Lung (tissue), 12 donors: ENCODE data around the gene LRP2. TPM values are rescaled to one million over a fixed set of nuclear protein-coding genes. Genes with fewer than 3 reads are reported as not detected.

Experiments used
- ATAC-seq: fragments of 200-7000 bp; cut with Tn5 transposase; one replicate; pipeline ENCODE4 v1.9.1; 2020; ENCODE audit warnings: moderate number of reproducible peaks; ENCODE audit not compliant: insufficient read depth, low FRiP score
- DNase-seq, 3 donors: peaks; one replicate each; pipeline ENCODE4 v3.0.0-alpha.2; 2013 to 2017
- H3K27ac ChIP-seq, 2 donors: one replicate each; pipeline ENCODE4 v1.5.1; 2013; ENCODE audit warnings: mild to moderate bottlenecking in 2 of 2, moderate library complexity in 2 of 2, control low read depth in 1 of 2, inconsistent platforms in 1 of 2, low read depth in 1 of 2, low read length in 1 of 2
- H3K27me3 ChIP-seq, 3 donors: one replicate each; pipeline ENCODE4 v1.5.1; 2013; ENCODE audit warnings: low read length in 2 of 3; ENCODE audit not compliant: control insufficient read depth in 3 of 3, insufficient read depth in 3 of 3
- H3K36me3 ChIP-seq, 4 donors: one replicate each; pipeline ENCODE4 v1.5.1; 2013; ENCODE audit warnings: low read length in 4 of 4, mild to moderate bottlenecking in 1 of 4, moderate library complexity in 1 of 4; ENCODE audit not compliant: control insufficient read depth in 4 of 4, insufficient read depth in 4 of 4
- H3K4me1 ChIP-seq, 5 donors: one replicate each; pipeline ENCODE4 v1.5.1; 2013; ENCODE audit warnings: low read length in 5 of 5, mild to moderate bottlenecking in 2 of 5, moderate library complexity in 1 of 5; ENCODE audit not compliant: control insufficient read depth in 5 of 5, insufficient read depth in 5 of 5
- H3K4me3 ChIP-seq: one replicate; pipeline ENCODE4 v1.5.1; 2013; ENCODE audit warnings: mild to moderate bottlenecking, control low read depth, moderate library complexity
- H3K9ac ChIP-seq, 2 donors: one replicate each; pipeline ENCODE4 v1.5.1; 2013; ENCODE audit warnings: low read length in 2 of 2, control low read depth in 1 of 2; ENCODE audit not compliant: insufficient read depth in 1 of 2
- H3K9me3 ChIP-seq, 4 donors: one replicate each; pipeline ENCODE4 v1.5.1; 2013; ENCODE audit warnings: low read length in 3 of 4, mild to moderate bottlenecking in 1 of 4, moderate library complexity in 1 of 4; ENCODE audit not compliant: control insufficient read depth in 4 of 4, insufficient read depth in 3 of 4
- WGBS, 2 donors: extraction: QIAGEN DNeasy Blood & Tissue Kit; methylation state at CpG; one replicate each; pipeline ENCODE4 v1.1.7; 2013; 5-methylcytosine and 5-hydroxymethylcytosine counted together
- polyA plus RNA-seq, 2 donors: library from polyadenylated mRNA; stranded (reverse); fragments of 200-250 nt; gene quantifications; one replicate each; pipeline ENCODE4 v1.2.1, GENCODE V29; 2013
- total RNA-seq, 2 donors: library from RNA; depleted of rRNA in 1 of 2; stranded (reverse); fragments of >200 nt in 1 of 2; gene quantifications; one replicate each; pipeline ENCODE4 v1.2.1, GENCODE V29; 2014 to 2021
- TF ChIP-seq, protein P1 (sequence below): IDR thresholded peaks from 2 replicates; pipeline ENCODE4 v1.5.1; 2012; ENCODE audit warnings: mild to moderate bottlenecking; ENCODE audit errors: control extremely low read depth, extremely low read depth
- donor health status: control.
- donor health status: control.
- donor health status: Bipolar disorder and iron deficiency.
- donor health status: healthy.
- donor health status: DM: yes; HTN: yes; CAD: no.

LRP2 gene
- total and polyA plus RNA-seq, 4 donors: 2.4 to 39.5 (median 15.8) TPM

DNA sequence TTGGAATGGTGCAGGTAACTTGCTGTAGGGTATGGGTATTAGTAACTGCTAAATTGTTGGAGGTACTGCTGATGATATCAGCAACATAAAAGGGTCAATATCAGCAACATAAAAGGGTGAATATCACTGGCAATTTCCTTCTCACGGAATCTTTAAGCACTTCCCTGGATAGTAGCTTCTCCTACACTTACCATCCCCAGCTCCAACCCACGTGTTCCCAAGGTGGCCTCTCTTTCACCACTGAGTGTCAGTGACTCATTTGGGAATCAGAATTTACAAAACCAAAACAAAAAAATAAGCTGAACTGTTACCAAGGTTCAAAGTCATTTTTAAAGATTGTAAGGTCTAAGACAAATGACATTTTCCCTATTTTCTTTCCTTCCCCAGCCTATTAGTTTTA, 70.8 kb downstream of the LRP2 start:
- Histone ChIP-seq H3K4me3 (no peak overlapping the region), H3K27me3 (no peaks in the 10 kb centered on the region), H3K9ac (no peak overlapping the region), H3K9me3 (peaks cover 0 to 2% (median 0%) of the 10 kb centered on the region in 4 donors), H3K4me1 (no peaks in the 10 kb centered on the region), H3K27ac (no peak overlapping the region), H3K36me3 (no peaks in the 10 kb centered on the region)
- 46 to 66% methylated on average over 2 of the region's 2 CpGs for WGBS, 2 donors
- TF ChIP-seq, protein P1, sequence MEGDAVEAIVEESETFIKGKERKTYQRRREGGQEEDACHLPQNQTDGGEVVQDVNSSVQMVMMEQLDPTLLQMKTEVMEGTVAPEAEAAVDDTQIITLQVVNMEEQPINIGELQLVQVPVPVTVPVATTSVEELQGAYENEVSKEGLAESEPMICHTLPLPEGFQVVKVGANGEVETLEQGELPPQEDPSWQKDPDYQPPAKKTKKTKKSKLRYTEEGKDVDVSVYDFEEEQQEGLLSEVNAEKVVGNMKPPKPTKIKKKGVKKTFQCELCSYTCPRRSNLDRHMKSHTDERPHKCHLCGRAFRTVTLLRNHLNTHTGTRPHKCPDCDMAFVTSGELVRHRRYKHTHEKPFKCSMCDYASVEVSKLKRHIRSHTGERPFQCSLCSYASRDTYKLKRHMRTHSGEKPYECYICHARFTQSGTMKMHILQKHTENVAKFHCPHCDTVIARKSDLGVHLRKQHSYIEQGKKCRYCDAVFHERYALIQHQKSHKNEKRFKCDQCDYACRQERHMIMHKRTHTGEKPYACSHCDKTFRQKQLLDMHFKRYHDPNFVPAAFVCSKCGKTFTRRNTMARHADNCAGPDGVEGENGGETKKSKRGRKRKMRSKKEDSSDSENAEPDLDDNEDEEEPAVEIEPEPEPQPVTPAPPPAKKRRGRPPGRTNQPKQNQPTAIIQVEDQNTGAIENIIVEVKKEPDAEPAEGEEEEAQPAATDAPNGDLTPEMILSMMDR: no peak
- no peak for DNase-seq
- ATAC-seq: no peak

DNA sequence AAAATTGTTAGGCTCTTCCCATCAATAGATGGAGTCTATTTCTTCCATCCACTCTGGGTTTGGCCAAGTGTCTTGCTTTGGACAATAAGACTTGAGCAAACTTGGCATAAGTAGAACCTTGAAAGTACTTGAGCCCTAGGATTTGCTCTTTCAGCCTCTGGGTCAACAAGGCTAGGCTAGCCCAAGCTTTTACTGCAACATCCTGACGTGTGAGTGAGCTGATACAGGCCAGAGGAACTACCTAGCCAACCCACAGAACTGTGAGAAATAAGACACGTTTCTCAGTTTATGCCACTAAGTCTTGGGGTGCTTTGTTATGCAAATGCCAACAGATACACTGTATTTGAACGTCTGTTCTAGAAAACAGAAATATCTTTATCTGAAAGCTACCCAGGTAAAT, 71.9 kb downstream of the LRP2 start:
- ATAC-seq (no peak), DNase-seq (no peak)
- peaks cover 0 to 2% (median 0%) of the 10 kb centered on the region in 4 donors for H3K9me3 ChIP-seq
- no peaks in the 10 kb centered on the region for H3K4me1 ChIP-seq
- H3K9ac ChIP-seq: no peak overlapping the region
- TF ChIP-seq, protein P1: no peak
- H3K27ac ChIP-seq: no peak overlapping the region
- H3K4me3 ChIP-seq: no peak overlapping the region
- WGBS, 2 donors: 46 to 71% methylated on average over 3 of the region's 3 CpGs
- H3K36me3 ChIP-seq: no peaks in the 10 kb centered on the region
- H3K27me3 ChIP-seq: no peaks in the 10 kb centered on the region

DNA sequence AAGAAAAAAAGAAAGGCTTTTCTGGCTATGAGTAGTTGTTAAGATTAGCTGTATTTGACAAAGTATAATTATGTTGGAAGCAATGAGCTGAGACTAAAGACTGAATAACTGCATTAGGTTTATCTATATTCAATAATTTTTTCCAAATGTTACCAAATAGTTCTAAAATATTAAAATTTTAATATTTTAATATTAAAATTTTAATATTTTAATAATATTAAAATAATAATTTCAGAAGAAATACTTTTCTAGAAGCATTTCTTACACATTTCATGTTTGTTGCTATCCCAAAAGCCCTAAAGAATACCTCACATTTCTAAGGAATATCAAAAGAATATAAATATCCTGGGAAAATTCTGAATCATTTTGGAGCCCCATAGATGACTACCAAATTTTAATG, 74.7 kb downstream of the LRP2 start:
- DNase-seq (no peak), ATAC-seq (no peak)
- Histone ChIP-seq H3K27me3 (no peaks in the 10 kb centered on the region), H3K36me3 (no peaks in the 10 kb centered on the region), H3K4me3 (no peak overlapping the region), H3K9ac (no peak overlapping the region), H3K4me1 (no peaks in the 10 kb centered on the region), H3K27ac (no peak overlapping the region), H3K9me3 (peaks cover 0 to 2% (median 0%) of the 10 kb centered on the region in 4 donors)
- TF ChIP-seq, protein P1: no peak

DNA sequence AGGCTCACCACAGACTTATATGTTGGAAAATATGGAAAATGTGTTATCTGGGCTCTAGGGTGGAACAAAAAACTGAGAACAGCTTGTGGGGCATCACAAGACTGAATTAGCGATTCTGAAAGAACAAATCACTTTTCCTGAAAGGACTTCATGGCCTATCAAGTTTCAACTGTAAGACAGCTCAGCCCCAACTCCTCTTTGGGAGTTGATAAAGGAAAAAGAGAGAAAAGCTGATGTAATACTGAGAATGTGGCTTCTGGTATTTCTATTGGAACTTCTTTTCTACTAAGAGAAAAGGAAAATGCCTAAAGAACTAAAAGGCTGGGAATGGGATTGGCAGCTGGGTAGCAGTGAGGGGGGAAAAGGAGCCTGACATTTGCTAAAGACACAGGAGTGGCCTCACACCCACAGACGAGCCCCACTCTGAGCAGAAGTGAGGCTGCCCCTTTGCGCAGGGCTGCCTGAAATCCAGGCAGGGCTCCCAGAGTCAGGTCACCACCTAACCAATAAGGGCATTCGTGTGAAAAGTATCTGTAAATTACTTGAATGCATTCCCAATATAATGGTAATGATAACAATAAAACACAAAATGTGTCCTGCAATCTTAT, 75.6 kb downstream of the LRP2 start:
- Histone ChIP-seq H3K9me3 (peaks cover 0 to 2% (median 0%) of the 10 kb centered on the region in 4 donors), H3K4me1 (no peaks in the 10 kb centered on the region), H3K27ac (no peak overlapping the region), H3K36me3 (no peaks in the 10 kb centered on the region), H3K27me3 (no peaks in the 10 kb centered on the region), H3K4me3 (no peak overlapping the region), H3K9ac (no peak overlapping the region)
- WGBS, 2 donors: 75 to 88% methylated on average over 4 of the region's 4 CpGs
- DNase-seq: no peak
- ATAC-seq: no peak
- TF ChIP-seq, protein P1: no peak
